H1 (cell line): ENCODE data around the gene PRLH. TPM values are rescaled to one million over a fixed set of nuclear protein-coding genes. Genes with fewer than 3 reads are reported as not detected.

Experiments used
- CBX5 ChIP-seq: fragments of 300-800, 300-1000 bp; sonication (generic); IDR thresholded peaks from 2 replicates; pipeline ENCODE4 v1.7.1; 2016; ENCODE audit warnings: antibody characterized with exemption, low read length, low read depth
- JUN ChIP-seq: IDR thresholded peaks from 2 replicates; pipeline ENCODE4 v1.6.1; 2011; ENCODE audit warnings: low read depth, mild to moderate bottlenecking, improper control_type of control experiment, low read length
- KDM4A ChIP-seq: IDR thresholded peaks from one replicate; pipeline ENCODE4 v1.7.1; 2012; ENCODE audit warnings: low read depth, mild to moderate bottlenecking, moderate library complexity, low read length, inconsistent platforms; ENCODE audit not compliant: severe bottlenecking
- NRF1 ChIP-seq: IDR thresholded peaks from 2 replicates; pipeline ENCODE4 v1.6.1; 2011; ENCODE audit warnings: mild to moderate bottlenecking, low read depth, low read length, improper control_type of control experiment
- RXRA ChIP-seq: IDR thresholded peaks from 2 replicates; pipeline ENCODE4 v1.6.1; 2011; ENCODE audit warnings: low read depth, mild to moderate bottlenecking, low read length, moderate library complexity; ENCODE audit not compliant: insufficient read depth
- SAP30 ChIP-seq: fragments of 300-600 bp; sonication (generic); IDR thresholded peaks from 2 replicates; pipeline ENCODE4 v1.7.1; 2012; ENCODE audit warnings: low read length, moderate library complexity, mild to moderate bottlenecking, inconsistent platforms; ENCODE audit not compliant: insufficient read depth, insufficient replicate concordance
- SIRT6 ChIP-seq: IDR thresholded peaks from one replicate; pipeline ENCODE4 v1.7.1; 2012; ENCODE audit warnings: low read length, inconsistent platforms
- SUZ12 ChIP-seq: fragments of 200-600 bp; sonication (generic); IDR thresholded peaks from 2 replicates; pipeline ENCODE4 v1.6.1; 2012; ENCODE audit warnings: mild to moderate bottlenecking, inconsistent platforms, low read length, moderate library complexity, mixed read lengths
- YY1 ChIP-seq: IDR thresholded peaks from 2 replicates; pipeline ENCODE4 v1.6.1; 2011; ENCODE audit warnings: low read depth, mild to moderate bottlenecking, low read length
- polyA plus RNA-seq, 7 experiments: library from polyadenylated mRNA; depleted of rRNA in 3 of 7; stranded (reverse) in 5 of 7; unstranded in 2 of 7; fragments of >200 nt in 5 of 7; fragments of 200-250 nt in 2 of 7; gene quantifications; 1 replicate in 5 of 7; 2 replicates in 1 of 7; 4 replicates in 1 of 7; pipeline versions ENCODE4 v1.2.1 to v1.2.3, GENCODE V29; 2011 to 2013; ENCODE audit warnings: missing spikeins in 2 of 7, mixed read lengths in 2 of 7
- total RNA-seq: library from RNA; stranded (reverse); fragmentation: NEBNext Ultra II Directional; extraction: Animal tissue kit (Norgen Biotek cat#: 25700); gene quantifications from 2 replicates; pipeline ENCODE4 v1.2.1, GENCODE V29; 2021
- TF ChIP-seq, protein P1 (sequence below): fragments of 300-600 bp; sonication (generic); IDR thresholded peaks from 2 replicates; pipeline ENCODE4 v1.7.1; 2012; ENCODE audit warnings: low read length, moderate library complexity, mild to moderate bottlenecking, inconsistent platforms; ENCODE audit not compliant: insufficient replicate concordance

The PRLH gene
- total and polyA plus RNA-seq, 2 of the 8 experiments (the other 6 are each of a cell fraction or from before 2014, with no cell fraction given) = not detected

DNA sequence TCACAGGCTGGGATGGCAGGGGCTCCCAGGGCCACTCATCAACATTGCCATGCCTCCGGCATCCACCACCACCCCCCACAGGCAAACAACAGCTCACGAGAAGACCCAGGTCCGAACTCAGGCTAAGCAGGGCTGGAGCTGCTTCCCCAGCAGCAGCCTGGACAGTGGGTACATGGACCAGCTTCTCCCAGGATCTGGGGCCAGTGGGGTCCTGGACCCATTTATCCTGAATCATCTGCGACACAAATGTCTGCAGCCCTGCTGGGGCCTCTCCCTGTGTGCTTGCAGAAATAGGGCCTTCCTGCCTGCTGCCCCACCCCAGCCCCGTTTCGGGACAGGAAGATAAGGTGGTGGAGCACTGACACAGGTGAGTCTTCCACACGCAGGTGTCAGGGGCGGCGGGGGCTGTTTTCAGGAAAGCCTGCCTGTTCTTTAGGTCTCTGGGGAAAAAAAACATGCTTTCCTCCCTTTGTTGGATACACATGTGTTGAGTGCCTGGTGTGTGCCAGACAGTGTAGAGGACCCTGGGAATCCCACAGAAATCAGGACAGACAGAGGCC, 4.5 kb downstream of the PRLH start (continued):
- TF ChIP-seq, protein P1, sequence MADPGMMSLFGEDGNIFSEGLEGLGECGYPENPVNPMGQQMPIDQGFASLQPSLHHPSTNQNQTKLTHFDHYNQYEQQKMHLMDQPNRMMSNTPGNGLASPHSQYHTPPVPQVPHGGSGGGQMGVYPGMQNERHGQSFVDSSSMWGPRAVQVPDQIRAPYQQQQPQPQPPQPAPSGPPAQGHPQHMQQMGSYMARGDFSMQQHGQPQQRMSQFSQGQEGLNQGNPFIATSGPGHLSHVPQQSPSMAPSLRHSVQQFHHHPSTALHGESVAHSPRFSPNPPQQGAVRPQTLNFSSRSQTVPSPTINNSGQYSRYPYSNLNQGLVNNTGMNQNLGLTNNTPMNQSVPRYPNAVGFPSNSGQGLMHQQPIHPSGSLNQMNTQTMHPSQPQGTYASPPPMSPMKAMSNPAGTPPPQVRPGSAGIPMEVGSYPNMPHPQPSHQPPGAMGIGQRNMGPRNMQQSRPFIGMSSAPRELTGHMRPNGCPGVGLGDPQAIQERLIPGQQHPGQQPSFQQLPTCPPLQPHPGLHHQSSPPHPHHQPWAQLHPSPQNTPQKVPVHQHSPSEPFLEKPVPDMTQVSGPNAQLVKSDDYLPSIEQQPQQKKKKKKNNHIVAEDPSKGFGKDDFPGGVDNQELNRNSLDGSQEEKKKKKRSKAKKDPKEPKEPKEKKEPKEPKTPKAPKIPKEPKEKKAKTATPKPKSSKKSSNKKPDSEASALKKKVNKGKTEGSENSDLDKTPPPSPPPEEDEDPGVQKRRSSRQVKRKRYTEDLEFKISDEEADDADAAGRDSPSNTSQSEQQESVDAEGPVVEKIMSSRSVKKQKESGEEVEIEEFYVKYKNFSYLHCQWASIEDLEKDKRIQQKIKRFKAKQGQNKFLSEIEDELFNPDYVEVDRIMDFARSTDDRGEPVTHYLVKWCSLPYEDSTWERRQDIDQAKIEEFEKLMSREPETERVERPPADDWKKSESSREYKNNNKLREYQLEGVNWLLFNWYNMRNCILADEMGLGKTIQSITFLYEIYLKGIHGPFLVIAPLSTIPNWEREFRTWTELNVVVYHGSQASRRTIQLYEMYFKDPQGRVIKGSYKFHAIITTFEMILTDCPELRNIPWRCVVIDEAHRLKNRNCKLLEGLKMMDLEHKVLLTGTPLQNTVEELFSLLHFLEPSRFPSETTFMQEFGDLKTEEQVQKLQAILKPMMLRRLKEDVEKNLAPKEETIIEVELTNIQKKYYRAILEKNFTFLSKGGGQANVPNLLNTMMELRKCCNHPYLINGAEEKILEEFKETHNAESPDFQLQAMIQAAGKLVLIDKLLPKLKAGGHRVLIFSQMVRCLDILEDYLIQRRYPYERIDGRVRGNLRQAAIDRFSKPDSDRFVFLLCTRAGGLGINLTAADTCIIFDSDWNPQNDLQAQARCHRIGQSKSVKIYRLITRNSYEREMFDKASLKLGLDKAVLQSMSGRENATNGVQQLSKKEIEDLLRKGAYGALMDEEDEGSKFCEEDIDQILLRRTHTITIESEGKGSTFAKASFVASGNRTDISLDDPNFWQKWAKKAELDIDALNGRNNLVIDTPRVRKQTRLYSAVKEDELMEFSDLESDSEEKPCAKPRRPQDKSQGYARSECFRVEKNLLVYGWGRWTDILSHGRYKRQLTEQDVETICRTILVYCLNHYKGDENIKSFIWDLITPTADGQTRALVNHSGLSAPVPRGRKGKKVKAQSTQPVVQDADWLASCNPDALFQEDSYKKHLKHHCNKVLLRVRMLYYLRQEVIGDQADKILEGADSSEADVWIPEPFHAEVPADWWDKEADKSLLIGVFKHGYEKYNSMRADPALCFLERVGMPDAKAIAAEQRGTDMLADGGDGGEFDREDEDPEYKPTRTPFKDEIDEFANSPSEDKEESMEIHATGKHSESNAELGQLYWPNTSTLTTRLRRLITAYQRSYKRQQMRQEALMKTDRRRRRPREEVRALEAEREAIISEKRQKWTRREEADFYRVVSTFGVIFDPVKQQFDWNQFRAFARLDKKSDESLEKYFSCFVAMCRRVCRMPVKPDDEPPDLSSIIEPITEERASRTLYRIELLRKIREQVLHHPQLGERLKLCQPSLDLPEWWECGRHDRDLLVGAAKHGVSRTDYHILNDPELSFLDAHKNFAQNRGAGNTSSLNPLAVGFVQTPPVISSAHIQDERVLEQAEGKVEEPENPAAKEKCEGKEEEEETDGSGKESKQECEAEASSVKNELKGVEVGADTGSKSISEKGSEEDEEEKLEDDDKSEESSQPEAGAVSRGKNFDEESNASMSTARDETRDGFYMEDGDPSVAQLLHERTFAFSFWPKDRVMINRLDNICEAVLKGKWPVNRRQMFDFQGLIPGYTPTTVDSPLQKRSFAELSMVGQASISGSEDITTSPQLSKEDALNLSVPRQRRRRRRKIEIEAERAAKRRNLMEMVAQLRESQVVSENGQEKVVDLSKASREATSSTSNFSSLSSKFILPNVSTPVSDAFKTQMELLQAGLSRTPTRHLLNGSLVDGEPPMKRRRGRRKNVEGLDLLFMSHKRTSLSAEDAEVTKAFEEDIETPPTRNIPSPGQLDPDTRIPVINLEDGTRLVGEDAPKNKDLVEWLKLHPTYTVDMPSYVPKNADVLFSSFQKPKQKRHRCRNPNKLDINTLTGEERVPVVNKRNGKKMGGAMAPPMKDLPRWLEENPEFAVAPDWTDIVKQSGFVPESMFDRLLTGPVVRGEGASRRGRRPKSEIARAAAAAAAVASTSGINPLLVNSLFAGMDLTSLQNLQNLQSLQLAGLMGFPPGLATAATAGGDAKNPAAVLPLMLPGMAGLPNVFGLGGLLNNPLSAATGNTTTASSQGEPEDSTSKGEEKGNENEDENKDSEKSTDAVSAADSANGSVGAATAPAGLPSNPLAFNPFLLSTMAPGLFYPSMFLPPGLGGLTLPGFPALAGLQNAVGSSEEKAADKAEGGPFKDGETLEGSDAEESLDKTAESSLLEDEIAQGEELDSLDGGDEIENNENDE = no peak
- TF ChIP-seq SAP30 = no peak
- no peak for TF ChIP-seq SUZ12
- no peak for TF ChIP-seq JUN
- TF ChIP-seq NRF1 = no peak
- TF ChIP-seq SIRT6 = no peak
- TF ChIP-seq CBX5 = no peak
- no peak for TF ChIP-seq RXRA
- no peak for TF ChIP-seq YY1
- no peak for TF ChIP-seq KDM4A
- TF ChIP-seq, all 59 proteins: peak for 0
